Glutamatergic neuron (in vitro differentiated cells): ENCODE results near the gene MAGEA4. TPM values are rescaled to one million over a fixed set of nuclear protein-coding genes. Genes with fewer than 3 reads are reported as not detected.

ENCODE experiments used
- DNase-seq: peaks from one replicate; pipeline ENCODE4 v3.0.0; 2022
- H3K27ac Mint-ChIP-seq: one replicate; pipeline ENCODE4 v1.8.0; 2020; ENCODE audit warnings: mild to moderate bottlenecking, mixed read lengths, inconsistent platforms; ENCODE audit not compliant: unreplicated experiment
- H3K27me3 Mint-ChIP-seq: one replicate; pipeline ENCODE4 v1.8.0; 2020; ENCODE audit warnings: mild to moderate bottlenecking, moderate library complexity, mixed read lengths, inconsistent platforms; ENCODE audit not compliant: unreplicated experiment
- H3K36me3 Mint-ChIP-seq: one replicate; pipeline ENCODE4 v1.8.0; 2020; ENCODE audit warnings: mild to moderate bottlenecking, mixed read lengths, inconsistent platforms; ENCODE audit not compliant: unreplicated experiment
- H3K4me1 Mint-ChIP-seq: one replicate; pipeline ENCODE4 v1.8.0; 2020; ENCODE audit warnings: mild to moderate bottlenecking, low read depth, mixed read lengths, inconsistent platforms; ENCODE audit not compliant: unreplicated experiment
- H3K4me3 Mint-ChIP-seq: one replicate; pipeline ENCODE4 v1.8.0; 2020; ENCODE audit warnings: mild to moderate bottlenecking, mixed read lengths, inconsistent platforms; ENCODE audit not compliant: unreplicated experiment
- H3K9me3 Mint-ChIP-seq: one replicate; pipeline ENCODE4 v1.8.0; 2020; ENCODE audit warnings: mild to moderate bottlenecking, moderate library complexity, mixed read lengths, inconsistent platforms; ENCODE audit not compliant: unreplicated experiment
- CTCF ChIP-seq: fragments of 200-600 bp; sonication (generic); IDR thresholded peaks from one replicate; pipeline ENCODE4 v1.5.0; 2021; ENCODE audit not compliant: partially characterized antibody, unreplicated experiment
- total RNA-seq: library from RNA; stranded (reverse); fragmentation: NEBNext Ultra II Directional; extraction: Animal tissue kit (Norgen Biotek cat#: 25700); gene quantifications from one replicate; pipeline ENCODE4 v1.2.1, GENCODE V29; 2021; ENCODE audit not compliant: unreplicated experiment

Gene MAGEA4
- total RNA-seq, 1 donor from 2014 or later, result not detected

GRCh38 chrX:151954730-151955129 is 42.0 kb downstream of the MAGEA4 start:
- no peak for TF ChIP-seq CTCF

DNA sequence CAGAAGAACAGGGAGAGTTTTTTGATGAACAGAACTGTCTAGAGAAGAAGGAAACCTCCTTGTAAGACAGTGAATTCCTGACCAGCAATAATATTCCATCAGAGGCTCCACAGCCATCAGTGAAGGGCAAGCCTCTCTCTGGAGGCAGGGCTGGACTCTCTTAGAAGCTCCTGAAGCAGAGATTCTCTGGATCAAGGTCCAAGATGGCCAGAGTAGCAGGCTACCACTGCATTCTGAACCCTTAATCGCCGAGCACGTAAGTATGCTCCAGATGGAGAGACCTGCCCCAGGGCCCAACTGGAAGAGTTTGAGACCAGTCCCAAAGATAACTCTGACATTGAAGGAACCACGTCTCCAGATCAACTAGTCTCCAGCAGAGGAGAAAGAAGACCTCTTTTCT is 45.4 kb downstream of the MAGEA4 start:
- H3K27ac Mint-ChIP-seq, result no peak overlapping the region
- H3K4me3 Mint-ChIP-seq, result no peak overlapping the region
- TF ChIP-seq CTCF, result no peak
- H3K36me3 Mint-ChIP-seq, result no peaks in the 10 kb centered on the region
- H3K9me3 Mint-ChIP-seq, result no peaks in the 10 kb centered on the region
- H3K4me1 Mint-ChIP-seq, result no peaks in the 10 kb centered on the region
- peaks cover 3% of the 10 kb centered on the region for H3K27me3 Mint-ChIP-seq
- no peak for DNase-seq

More at GRCh38 chrX:151954730-151955129, 42.0 kb downstream of the MAGEA4 start:
- no peak overlapping the region for H3K27ac Mint-ChIP-seq
- no peak for DNase-seq
- H3K4me1 Mint-ChIP-seq, result no peaks in the 10 kb centered on the region
- no peak overlapping the region for H3K4me3 Mint-ChIP-seq
- H3K27me3 Mint-ChIP-seq, result peaks cover 3% of the 10 kb centered on the region
- H3K9me3 Mint-ChIP-seq, result no peaks in the 10 kb centered on the region
- no peaks in the 10 kb centered on the region for H3K36me3 Mint-ChIP-seq

- TF ChIP-seq CTCF, result no peak
- H3K27ac Mint-ChIP-seq, result no peak overlapping the region
- H3K9me3 Mint-ChIP-seq, result no peaks in the 10 kb centered on the region
- no peak overlapping the region for H3K4me3 Mint-ChIP-seq
- H3K27me3 Mint-ChIP-seq, result no peaks in the 10 kb centered on the region
- H3K36me3 Mint-ChIP-seq, result no peaks in the 10 kb centered on the region
- no peaks in the 10 kb centered on the region for H3K4me1 Mint-ChIP-seq
- DNase-seq, result no peak
Observed at GRCh38 chrX:151962034-151962433, 49.3 kb downstream of the MAGEA4 start.

DNA sequence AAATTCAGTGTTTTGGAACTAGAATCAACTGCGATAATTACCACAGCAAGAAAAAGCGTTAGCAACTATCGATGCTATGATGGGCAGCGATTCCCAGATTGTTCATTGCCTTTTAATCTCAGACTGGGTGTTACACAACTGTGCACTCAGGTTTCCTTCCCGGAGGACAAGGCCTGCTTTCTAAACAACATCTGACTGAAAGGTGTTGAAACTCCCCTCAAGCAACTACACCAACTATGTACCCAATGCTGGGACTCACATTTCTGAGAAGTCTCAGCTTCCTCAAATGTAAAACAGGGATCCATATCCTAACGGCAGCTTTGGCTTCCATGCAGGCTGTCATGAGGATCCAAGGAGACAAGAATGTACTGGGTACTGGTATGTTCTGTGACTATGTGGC is 53.5 kb downstream of the MAGEA4 start:
- H3K27ac Mint-ChIP-seq, result no peak overlapping the region
- no peak for TF ChIP-seq CTCF

DNA sequence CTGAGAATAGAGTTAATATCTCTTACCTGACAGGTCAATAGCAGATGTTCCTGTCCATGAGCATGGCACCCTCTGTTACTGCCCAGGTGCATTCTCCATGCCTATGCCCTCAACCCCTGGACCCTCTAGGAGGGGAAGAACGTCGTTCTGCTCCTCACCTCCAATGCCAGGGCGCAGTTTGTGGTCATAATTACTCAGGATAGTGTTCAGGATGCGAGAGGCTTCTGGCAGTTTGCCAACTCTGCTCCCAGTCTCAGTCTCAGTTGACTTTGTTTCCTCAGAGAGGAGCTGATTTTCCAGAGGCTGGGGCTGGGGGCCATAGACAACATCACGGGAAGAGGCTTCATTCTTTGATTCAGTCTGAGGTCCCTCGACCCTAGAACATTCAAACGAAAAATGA is 57.3 kb downstream of the MAGEA4 start:
- Mint-ChIP-seq H3K27ac (no peak overlapping the region), H3K9me3 (no peaks in the 10 kb centered on the region), H3K4me3 (no peak overlapping the region), H3K27me3 (peaks cover 2% of the 10 kb centered on the region), H3K36me3 (no peaks in the 10 kb centered on the region), H3K4me1 (no peaks in the 10 kb centered on the region)
- TF ChIP-seq CTCF, result no peak
- DNase-seq, result no peak

More for the DNA sequence above, 53.5 kb downstream of the MAGEA4 start:
- DNase-seq, result no peak
- Mint-ChIP-seq H3K27me3 (no peaks in the 10 kb centered on the region), H3K4me3 (no peak overlapping the region), H3K4me1 (no peaks in the 10 kb centered on the region), H3K9me3 (no peaks in the 10 kb centered on the region), H3K36me3 (no peaks in the 10 kb centered on the region)
